ENCODE results near the gene SNRK.

The SNRK gene

DNA sequence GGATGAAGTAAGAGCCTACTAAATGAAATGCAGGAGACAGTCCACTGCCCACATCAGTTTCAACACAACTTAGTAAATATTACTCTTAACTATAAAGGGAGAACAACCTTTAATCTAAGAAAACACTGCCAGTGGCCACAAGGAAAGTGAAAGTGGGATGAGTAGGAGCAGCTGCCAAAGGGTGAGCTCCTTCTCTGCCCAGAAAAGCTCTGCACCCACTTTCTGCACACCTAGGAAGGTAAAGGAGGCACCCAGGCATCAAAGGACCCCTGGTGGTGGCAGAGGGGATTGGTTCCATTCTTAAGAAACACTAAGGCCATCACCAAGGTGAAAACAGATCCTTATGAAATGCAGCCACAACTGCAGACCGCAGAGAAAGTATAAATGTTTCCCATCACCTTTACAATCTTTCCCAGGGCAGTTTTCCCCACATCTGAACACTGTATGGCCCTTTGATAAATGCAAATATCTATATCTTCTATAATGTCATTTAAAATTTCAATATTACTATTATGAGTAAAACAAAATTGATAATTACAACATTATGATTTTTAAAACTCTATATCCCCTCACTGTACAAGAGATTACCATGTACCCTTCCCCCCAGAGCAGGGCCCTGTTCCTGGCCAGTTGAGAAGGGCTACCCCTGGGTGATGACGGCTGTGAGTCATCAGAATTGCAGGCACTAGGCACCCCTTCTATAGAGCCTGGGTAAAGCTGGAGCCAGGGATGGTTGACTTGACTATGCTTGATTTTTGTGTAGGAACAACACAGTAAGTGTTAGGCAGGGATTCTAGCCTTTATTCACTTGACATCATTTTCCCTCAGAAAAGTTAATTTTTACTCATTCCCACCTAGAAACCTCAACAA lies 92.0 kb downstream of the SNRK start:
- DNase-seq, result peak; percentile 76

DNA sequence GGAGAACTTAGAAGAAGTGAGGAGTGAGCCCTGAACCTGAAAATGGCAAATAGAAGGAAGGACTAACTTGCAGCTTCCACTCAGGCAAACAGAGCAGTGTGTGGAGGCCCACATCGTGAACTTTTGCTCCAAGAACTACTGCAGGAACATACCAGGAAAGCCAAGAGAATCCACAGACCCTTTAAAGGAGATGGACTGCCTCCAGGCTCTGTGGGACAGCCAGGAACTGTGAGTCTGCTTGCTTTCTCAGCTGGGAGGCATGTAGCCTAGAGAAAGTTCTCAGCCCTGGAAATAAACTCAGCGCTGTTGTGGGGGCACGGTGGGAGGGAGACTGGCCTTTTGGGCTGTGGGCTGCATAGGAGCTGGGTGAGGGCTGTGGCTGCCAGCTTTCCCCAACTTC lies 93.0 kb downstream of the SNRK start:
- no peak for DNase-seq

DNA sequence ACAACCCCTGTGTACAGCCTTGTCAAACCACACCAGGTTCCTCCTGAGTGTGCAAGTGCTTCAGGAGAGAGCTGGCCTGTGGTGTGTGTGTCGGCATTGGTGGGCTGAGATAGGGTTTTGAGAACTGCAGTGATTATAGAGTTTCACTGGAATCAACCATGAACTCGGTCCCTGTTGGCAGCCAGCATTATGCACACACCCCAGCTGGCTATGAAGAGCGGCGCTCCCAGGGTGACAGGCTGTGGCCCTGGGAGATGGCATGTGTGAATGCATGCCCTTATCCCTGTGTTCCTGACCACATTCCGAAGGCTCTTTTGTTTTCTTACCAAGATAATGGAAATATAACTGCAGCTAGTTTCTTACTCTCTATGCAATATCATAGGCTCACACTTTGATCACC lies 101.8 kb downstream of the SNRK start:
- DNase-seq, result no peak

DNA sequence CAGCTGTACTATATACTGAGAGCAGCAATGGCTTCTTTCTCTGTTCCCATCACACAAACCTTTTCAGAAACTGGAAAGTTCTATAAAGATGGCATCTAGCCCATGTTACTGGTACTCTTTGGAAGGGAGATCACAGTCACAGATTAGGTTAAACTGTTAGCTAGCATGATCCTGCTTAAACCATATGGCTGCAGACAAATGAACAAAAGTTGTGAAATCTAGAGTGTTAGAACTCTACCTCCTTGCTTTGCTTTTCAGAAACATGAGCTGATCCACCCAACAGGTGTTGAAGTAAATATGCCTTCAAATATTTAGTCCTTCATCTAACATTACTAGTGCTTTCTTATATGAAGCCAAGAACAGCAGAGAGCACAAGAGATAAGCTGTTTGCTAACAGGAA lies 102.6 kb downstream of the SNRK start:
- DNase-seq, result no peak

DNA sequence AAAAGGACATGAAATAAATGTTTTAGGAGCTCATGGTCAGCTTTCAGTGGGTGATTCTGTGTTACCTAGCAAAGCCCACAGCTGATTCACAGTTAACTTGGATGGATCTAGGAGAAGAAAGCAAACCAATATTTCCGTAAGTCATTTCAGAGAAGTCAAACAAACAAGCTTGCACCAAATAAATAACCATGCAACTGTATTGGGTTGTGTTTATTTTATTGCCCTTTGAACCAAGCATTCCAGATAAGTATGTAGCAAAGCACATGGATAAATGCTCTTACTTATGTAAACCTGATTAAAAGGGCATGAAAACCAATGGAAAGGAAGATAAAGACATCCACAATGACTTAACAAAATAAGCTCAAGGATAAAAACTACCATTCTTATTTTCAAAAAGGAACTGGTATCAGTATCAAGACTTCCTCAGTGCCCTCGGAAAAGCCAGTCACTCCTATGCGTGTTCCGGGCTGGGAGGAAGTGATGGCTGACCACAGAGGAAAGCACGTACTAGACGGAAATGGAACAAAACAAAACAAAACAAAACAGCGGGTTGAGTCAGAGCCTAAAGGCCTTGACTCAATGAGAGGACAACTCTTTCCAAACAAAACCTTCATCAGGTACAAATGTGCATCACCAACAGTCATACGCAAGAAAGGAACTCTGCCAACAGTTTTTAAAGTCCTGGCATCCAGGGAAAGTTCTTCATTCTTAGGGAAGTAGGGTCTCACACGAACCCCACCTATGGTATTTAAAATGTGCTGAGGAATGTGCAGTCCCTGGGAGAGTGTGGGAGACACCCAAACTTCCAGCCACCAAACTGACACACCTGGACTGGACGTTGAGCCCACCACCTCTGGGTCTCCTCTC lies 103.3 kb downstream of the SNRK start:
- DNase-seq, result peak; percentile 76

DNA sequence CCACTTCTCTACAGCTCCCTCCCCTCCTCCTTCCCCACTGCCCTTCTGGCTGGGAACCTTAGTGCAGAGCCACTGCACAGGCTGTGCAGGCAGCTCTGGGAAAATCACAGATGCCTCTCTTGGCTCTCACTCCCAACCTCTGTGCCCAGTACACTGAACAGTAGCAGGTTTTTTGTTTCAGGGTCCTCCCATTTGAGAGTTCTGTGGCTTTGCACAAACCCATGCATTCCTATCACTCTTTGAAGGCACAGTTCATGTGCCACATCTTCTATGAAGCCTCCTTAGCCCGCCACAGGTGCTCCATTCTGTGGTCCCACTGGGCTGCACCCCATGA lies 103.9 kb downstream of the SNRK start:
- DNase-seq, result no peak

DNA sequence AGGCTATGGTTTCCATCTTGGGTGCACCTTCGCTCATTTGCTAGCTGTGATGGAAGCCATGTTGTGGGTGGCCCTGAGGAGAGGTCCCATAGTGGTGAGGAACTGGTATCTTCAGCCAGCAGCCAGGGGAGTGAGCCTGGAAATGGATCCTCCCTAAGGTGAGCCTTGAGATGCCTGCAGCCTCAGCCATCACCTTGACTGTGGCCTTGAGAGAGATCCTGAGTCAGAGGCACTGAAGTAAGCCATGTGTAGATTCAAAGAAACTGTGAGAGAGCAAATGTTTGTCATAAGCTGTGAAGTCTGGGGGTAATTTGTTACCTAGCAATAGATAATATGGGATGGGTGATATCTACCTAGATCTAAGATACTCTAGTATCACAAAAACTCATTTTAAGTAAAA lies 105.3 kb downstream of the SNRK start:
- no peak for DNase-seq

DNA sequence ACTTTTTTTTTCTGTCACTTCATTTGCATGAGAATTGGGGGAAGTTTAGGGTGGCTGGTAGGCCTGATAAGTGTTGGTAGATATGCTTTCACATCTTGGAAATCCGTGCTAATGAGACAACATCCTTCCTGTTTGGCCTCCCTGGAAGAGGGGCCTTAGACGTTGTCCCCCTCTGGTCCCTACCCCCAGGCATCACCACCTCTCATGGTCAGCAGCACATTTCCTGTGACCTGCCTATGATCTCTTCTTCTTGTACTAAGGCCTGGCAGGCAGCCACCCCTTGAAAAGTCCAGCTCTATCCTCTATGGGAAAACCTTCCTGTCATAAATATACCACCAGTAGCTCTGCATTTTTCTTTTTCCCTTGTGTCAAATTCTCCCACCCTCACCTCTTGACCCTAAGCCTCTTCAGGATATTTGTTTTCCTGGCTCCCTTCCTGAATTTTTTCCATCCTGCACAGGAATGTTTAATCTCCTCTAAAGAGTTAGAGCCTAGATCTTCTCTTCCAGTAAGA lies 107.8 kb downstream of the SNRK start:
- DNase-seq, result no peak

DNA sequence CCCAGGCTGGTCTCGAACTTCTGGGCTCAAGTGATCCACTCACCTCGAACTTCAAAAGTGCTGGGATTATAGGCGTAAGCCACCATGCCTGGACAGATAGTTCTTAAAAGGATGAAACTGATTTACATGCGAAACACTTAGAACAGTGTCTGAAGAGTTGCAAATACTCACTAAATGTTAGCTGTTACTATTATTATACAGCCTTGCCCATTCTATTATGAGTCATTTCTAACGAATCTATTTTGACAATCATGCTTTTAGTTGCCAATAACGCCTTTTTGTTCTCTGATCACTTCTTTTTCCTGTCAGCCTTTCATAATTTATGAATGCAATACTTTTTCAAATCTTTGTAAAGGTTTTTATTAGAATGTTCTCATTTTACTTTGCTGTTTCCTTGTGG lies 112.7 kb downstream of the SNRK start:
- no peak for DNase-seq

DNA sequence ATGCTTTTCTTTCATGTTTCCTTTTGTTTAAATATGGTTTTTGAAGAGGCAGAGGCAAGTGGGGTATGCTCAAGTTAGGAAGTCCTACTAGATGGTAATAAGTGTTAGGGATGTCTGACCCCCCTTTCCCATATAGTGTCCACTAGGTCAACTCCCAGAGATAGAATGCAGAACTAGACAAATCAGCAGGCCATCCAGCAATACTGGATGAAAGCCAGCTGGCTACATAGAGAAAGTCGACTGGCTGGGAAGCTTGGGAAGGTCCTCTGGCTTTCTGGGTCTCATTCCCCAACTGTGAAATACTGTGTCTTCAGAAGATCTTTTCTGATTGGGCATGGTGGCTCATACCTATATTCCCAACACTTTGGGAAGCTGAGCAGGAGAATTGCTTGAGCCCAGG lies 113.8 kb downstream of the SNRK start:
- DNase-seq, result no peak

All from activated CD4-positive, alpha-beta T cell treated with anti-CD3 and anti-CD28 coated beads for 48 hours (primary cell).